Measurements from ENCODE around the gene NEURL2.

GRCh38 chr20:45924391-45925261 is 33.6 kb upstream of the NEURL2 start:
- TF ChIP-seq, protein P1, sequence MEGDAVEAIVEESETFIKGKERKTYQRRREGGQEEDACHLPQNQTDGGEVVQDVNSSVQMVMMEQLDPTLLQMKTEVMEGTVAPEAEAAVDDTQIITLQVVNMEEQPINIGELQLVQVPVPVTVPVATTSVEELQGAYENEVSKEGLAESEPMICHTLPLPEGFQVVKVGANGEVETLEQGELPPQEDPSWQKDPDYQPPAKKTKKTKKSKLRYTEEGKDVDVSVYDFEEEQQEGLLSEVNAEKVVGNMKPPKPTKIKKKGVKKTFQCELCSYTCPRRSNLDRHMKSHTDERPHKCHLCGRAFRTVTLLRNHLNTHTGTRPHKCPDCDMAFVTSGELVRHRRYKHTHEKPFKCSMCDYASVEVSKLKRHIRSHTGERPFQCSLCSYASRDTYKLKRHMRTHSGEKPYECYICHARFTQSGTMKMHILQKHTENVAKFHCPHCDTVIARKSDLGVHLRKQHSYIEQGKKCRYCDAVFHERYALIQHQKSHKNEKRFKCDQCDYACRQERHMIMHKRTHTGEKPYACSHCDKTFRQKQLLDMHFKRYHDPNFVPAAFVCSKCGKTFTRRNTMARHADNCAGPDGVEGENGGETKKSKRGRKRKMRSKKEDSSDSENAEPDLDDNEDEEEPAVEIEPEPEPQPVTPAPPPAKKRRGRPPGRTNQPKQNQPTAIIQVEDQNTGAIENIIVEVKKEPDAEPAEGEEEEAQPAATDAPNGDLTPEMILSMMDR (conservative IDR thresholded peaks at IDR 0.05 in 1 of 2, IDR thresholded peaks at IDR 0.05 in 1 of 2; ENCODE audit: extremely low read depth in 1 of 2, insufficient read depth in 1 of 2, low read depth in 1 of 2, low read length in 2 of 2), result no peak
- no peak for TF ChIP-seq EZH2 (IDR thresholded peaks at IDR 0.05; ENCODE audit: borderline replicate concordance, low read length)

Measured in mammary epithelial cell (primary cell).